Progenitor cell of endocrine pancreas (in vitro differentiated cells): Measurements from ENCODE around the gene ZSCAN20. TPM values are rescaled to one million over a fixed set of nuclear protein-coding genes. Genes with fewer than 3 reads are reported as not detected.

ENCODE experiments used
- total RNA-seq: library from RNA; stranded (reverse); gene quantifications from 2 replicates; pipeline ENCODE4 v1.2.1, GENCODE V29; 2021

The ZSCAN20 gene
- total RNA-seq, 1 donor from 2014 or later: 10.5 TPM

Other genes with a start within 250 kb of the ZSCAN20 start
- 72.0 and 79.3 TPM in 2 replicates for gene ZNF362, start 216.2 kb upstream of the ZSCAN20 start, total RNA-seq
- gene A3GALT2, start 151.5 kb upstream of the ZSCAN20 start, total RNA-seq: 0.29 and 0.40 TPM in 2 replicates
- 135 and 138 TPM in 2 replicates for gene PHC2, start 41.5 kb upstream of the ZSCAN20 start, total RNA-seq